GM12875 (cell line): Measurements from ENCODE around the gene SLX4.

Experiments used
- H3K4me3 ChIP-seq: one replicate; pipeline ENCODE4 v1.5.1; 2011; ENCODE audit warnings: low read depth, low read length, control low read depth
- TF ChIP-seq, protein P1 (sequence below): IDR thresholded peaks from 2 replicates; pipeline ENCODE4 v1.5.1; 2011; ENCODE audit warnings: low read depth, mild to moderate bottlenecking, control low read depth, inconsistent platforms, low read length, moderate library complexity, borderline replicate concordance; ENCODE audit not compliant: insufficient read depth

Gene SLX4

DNA sequence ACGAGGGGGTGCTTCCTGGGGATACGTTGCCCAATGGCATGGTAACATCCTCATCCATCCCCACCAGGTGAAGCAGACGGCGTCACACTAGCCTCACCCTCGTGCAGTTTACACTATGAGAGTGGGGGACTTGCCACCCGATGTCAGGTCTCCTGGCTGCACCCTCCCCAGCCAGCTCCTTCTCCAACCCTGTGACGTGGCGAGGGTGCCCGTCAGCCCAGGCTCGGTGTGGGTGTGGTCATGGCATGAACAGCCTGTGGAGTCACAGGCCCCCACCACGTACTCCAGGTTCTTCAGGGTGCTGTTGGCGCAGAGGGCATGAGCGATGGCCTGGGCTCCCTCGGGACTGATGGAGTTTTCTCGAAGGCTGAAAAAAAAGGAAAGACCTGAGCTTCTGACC is 62.5 kb downstream of the SLX4 start:
- no peak overlapping the region for H3K4me3 ChIP-seq
- TF ChIP-seq, protein P1, sequence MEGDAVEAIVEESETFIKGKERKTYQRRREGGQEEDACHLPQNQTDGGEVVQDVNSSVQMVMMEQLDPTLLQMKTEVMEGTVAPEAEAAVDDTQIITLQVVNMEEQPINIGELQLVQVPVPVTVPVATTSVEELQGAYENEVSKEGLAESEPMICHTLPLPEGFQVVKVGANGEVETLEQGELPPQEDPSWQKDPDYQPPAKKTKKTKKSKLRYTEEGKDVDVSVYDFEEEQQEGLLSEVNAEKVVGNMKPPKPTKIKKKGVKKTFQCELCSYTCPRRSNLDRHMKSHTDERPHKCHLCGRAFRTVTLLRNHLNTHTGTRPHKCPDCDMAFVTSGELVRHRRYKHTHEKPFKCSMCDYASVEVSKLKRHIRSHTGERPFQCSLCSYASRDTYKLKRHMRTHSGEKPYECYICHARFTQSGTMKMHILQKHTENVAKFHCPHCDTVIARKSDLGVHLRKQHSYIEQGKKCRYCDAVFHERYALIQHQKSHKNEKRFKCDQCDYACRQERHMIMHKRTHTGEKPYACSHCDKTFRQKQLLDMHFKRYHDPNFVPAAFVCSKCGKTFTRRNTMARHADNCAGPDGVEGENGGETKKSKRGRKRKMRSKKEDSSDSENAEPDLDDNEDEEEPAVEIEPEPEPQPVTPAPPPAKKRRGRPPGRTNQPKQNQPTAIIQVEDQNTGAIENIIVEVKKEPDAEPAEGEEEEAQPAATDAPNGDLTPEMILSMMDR: no peak

DNA sequence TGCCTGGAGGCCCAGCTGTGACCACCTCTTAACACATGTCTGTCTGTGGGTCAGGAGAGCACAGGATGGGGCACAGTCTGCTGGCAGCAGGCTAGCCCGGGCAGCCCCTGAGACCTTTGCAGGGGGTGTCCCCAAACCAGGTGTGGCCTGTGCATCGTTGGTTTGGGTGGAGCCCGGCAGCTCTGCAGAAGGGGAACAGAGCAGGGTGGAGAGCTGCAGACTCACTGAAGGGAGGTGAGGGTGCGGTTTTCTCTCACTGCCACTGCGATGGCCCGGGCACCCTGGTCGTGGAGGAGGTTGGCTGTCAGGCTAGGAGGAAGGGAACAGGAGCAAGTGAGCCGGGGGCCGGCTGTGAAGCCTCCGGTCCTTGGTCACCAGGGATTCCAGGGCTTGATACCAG is 63.0 kb downstream of the SLX4 start:
- no peak overlapping the region for H3K4me3 ChIP-seq
- TF ChIP-seq, protein P1: no peak

DNA sequence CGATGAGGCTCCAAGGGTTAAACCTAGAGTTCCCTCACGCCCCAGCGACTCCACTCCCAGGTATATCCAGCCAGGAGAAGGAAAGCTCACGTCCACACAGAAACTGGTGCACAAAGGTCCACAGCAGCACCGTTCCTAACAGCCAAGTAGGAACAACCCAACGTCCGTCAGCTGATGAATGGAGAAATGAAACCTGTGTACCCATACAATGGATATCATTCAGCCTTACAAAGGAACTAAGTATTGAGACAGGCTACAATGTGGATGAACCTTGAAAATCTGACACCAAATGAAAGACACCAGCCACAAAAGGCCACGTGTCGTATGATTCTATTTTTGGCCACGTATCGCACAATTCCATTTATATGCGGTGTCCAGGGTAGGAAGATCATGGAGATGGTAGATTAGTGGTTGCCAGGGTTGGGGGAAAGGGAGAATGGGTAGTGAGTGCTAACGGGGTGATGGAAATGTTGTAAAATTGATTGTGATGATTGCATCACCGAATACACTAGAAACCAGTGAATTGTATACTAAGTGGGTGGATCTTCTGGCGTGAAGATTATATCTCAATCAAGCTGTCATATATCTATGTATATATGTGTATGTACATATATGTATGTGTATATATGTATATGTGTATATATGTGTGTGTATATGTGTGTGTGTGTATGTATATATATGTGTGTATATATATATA is 64.3 kb downstream of the SLX4 start:
- TF ChIP-seq, protein P1: no peak
- no peak overlapping the region for H3K4me3 ChIP-seq

DNA sequence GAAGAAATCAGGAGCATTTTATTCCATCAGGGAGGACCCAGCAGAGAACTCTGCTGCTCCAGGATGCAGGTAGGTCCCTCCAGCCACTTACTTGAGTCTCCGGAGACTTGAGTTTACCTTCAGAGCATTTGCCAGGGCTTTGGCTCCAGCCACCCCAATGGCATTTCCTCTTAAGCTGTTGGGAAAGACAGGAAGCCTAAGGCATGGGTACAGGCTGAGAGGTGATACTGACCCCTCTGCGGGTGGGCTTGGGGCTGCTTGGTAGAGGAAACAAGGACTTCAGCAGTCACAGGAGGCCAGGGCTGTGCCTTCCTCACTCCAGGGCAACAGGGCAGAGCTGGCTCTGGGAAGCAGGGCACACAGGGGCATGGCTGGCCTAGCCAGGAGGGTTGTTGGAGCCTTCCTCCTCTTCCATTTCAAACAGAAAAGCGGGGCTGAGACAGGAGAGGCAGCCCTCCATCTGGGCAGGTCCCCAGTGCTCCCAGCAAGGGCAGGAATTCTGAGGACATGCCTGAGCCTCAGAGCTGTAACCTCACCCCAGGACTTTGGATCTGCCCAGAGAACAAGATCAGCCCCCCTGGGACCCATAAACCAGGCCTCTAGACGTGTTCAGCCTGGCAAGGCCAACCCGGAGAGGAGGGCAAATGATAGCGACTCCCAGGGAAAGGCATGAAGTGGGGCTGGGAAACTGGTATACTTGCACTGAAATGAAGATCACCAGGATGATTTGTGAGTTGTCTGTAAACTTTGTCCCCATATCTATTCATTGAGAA is 68.6 kb downstream of the SLX4 start:
- TF ChIP-seq, protein P1: no peak
- no peak overlapping the region for H3K4me3 ChIP-seq

DNA sequence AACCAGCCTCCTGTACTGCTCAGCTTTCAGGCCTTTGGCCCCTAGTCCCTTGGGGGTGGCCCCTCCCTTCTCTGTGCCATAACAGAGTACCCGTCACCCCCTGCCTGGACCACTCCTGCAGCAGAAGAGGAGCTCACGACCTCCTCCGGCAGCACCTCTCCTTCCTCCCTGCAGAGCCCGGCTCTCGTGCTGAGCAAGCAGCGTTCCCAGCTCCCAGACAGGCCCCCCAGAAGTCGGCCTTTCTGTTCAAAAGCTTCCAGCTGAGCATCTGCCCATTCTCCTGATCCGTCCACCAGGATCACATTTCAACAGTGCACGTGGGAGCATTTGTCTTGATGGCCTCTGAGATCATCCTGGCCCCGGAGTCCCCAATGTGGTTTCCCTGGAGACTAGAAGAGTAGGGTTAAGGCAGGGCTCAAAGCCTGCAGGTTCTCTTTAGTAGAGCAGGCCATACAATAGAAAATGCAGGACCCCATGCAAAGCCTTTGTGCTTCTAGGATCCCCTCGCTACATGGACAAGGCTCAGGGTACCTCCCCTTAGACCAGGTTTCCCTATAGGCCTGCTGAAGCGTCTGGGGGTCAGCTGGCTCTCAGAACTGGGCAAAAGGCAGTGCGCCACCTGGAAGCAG is 69.8 kb downstream of the SLX4 start:
- H3K4me3 ChIP-seq: no peak overlapping the region
- TF ChIP-seq, protein P1: no peak

DNA sequence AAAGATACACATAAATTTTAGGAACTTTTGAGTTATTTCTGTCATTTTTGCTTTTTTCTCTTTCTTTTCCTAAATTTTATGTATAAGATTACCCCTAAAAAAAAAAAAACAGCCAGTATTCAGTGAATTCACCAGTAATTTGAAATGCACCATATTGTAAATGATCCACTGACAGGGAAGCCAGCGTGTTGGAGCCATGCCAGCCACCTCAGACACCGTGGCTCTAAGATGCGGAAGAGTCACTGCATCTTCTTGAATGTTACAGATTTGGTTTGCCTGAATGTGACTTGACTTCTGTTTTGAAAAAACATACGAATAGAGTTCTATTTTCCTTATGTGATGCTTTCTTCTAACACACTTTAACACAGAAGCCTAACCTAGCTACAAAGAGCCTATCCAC is 73.2 kb downstream of the SLX4 start:
- TF ChIP-seq, protein P1: no peak
- H3K4me3 ChIP-seq: no peak overlapping the region

DNA sequence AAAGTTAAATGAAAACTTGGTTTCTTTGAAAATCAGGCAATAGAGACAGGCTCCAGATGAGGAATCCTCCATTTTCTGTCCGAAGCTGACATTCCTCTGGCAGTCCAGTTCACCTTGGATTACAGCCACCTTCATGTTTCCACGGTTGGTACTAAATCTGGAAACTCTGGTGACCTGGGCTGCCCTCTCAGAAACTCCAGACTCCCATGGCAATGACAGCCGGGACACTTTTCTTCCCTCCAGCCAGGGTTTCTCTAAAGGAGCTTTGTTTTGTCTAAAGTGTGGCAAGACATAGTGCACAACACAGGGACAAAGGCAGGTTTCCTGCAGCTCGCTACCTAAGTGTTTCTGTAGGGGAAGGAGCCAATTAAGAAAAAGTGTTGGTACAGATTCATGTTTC is 74.6 kb downstream of the SLX4 start:
- TF ChIP-seq, protein P1: no peak
- no peak overlapping the region for H3K4me3 ChIP-seq
